HG02973 (cell line): ENCODE data around the gene SPOPL.
A peak's percentile ranks its signal among the peaks of the same experiment; 100 is the strongest.
"Not testable (repeated sequence)": the region's sequence is repeated elsewhere in the genome, so short reads cannot be mapped to it uniquely, and the experiment has no call there.

Experiments used
- ATAC-seq: cut with Tn5 transposase; IDR thresholded peaks from one replicate; pipeline ENCODE4 v1.9.1; 2021; ENCODE audit warnings: moderate library complexity; ENCODE audit not compliant: unreplicated experiment

The SPOPL gene

DNA sequence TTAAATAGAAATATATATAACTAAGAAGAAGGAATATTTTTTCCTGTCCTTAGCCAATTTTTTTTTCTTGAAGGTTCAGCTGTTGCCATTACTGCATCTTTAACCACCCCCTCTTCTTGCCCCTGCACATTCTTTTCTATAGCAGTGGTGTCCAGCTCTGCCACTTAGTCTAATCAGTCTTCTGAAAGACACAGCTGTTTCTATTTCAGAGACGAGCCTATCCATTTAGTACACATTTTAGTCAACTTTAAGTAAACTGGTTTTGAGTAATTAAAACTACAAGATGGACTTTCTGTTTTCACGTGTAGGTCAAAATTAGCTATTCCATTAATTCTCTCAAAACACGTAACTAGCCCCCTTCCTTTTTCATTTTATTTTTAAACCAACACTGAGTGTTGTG, 21.0 kb downstream of the SPOPL start:
- ATAC-seq = peak; percentile 77

DNA sequence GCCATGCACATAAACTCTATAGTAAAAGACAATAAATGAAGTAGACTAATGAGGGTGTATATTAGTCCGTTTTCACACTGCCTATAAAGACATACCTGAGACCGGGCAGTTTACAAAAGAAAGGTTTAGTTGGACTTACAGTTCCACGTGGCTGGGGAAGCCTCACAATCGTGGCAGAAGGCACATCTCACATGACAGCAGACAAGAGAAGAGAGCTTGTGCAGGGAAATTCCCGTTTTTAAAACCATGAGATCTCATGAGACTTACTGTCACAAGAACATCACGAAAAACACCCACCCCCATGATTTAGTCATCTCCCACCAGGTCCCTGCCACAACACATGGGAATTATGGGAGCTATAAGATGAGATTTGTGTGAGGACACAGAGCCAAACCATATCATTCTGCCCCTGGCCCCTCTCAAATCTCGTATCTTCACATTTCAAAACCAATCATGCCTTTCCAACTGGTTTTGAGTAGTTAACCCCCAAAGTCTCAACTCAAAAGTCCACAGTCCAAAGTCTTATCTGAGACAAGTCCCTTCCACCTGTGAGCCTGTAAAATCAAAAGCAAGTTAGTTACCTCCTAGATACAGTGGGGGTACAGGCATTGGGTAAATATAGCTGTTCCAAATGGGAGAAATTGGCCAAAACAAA, 21.6 kb downstream of the SPOPL start:
- ATAC-seq = peak; percentile 42

DNA sequence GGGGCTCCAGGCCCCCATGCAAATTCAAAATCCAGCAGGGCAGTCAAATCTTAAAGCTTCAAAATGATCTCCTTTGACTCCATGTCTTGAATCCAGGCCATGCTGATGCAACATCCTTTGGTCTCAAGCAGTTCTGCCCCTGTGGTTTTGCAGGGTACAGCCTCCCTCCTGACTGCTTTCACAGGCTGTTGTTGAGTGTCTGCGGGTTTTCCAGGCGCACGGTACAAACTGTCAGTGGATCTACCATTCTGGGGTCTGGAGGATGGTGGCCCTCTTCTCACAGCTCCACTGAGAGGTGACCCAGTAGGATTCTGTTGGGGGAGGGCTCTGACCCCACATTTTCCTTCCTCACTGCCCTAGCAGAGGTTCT, 22.1 kb downstream of the SPOPL start:
- not testable (repeated sequence) for ATAC-seq

DNA sequence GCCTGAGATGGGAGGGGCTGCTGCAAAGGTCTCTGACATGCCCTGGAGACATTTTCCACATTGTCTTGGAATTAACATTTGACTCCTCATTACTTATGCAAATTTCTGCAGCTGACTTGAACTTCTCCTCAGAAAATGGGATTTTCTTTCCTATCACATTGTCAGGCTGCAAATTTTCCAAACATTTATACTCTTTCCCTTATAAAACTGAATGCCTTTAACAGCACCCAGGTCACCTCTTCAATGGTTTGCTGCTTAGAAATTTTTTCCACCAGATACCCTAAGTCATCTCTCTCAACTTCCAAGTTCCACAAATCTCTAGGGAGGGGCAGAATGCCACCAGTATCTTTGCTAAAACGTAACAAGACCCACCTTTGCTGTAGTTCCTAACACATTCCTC, 22.8 kb downstream of the SPOPL start:
- not testable (repeated sequence) for ATAC-seq

DNA sequence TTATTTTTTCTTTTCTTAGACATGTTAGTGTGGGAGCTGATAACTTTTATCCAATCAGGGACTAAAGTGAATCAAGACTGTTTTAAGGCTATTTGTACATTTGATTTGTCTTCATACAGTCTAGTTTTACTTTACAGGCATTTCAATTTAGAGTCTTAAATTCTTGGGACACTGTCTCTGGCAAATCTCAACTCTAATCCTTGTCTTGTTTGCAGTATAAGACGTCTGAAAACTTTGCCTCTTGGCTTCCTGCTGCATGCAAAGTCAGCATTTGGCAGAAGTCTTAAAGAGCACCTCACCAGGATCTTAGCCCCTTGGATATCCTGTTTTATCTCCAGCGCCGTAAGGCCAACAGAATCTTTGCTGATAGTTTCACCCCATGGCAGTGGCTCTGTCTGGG, 30.3 kb downstream of the SPOPL start:
- ATAC-seq = no peak

DNA sequence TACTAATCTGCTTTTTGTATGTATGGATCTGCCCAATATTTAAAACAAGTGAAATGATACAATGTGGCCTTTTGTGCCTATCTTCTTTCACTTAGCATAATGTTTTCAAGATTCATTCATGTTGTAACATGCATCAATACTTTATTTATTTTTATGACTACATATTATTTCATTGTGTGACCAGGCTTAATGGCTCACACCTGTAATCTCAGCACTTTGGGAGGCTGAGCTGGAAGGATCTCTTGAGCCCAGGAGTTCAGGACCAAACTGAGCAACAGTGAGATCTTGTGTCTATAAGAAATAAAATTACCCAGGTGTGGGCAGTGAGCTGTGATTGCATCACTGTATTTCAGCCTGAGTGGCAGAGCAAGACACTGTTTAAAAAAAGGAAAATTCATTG, 33.2 kb downstream of the SPOPL start:
- no peak for ATAC-seq

DNA sequence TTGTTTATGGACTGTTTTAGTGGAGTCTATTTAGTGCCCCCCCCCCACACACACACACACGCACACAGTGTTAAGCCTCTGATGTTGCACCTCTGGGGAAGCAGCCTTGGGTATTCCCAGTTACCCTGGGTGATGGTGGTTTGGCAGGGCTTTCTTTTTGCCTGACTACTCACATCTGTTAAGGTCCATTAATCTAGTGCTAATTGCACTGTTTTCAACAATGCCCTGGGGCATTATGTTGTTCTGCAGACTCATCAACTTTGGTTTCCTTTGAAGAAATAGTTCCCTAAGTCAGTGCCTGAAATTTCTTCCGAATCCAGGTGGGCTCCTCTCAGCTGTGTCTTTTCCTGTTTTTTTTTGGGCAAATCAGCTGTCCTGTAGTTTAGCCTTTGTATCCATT, 34.7 kb downstream of the SPOPL start:
- peak; percentile 75 for ATAC-seq

DNA sequence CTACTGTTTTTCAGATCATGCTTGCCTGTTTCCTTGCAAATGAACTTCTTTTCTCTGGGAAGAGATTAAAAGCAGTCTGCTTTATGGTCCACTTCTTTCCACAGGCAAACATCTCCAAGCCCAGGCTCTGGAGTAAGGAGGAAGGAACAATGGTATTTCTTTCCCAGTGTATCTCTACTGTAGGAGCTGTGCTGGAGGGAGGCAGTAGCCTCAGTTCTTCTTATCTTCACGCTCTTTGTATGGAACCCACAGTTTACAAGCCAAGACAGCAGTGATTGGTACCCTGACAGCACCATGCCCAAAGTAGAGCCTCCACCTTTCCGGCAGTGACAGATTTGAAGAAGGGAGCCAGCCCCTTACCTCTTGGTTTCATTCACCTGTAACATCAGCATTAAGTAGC, 35.2 kb downstream of the SPOPL start:
- ATAC-seq = no peak

DNA sequence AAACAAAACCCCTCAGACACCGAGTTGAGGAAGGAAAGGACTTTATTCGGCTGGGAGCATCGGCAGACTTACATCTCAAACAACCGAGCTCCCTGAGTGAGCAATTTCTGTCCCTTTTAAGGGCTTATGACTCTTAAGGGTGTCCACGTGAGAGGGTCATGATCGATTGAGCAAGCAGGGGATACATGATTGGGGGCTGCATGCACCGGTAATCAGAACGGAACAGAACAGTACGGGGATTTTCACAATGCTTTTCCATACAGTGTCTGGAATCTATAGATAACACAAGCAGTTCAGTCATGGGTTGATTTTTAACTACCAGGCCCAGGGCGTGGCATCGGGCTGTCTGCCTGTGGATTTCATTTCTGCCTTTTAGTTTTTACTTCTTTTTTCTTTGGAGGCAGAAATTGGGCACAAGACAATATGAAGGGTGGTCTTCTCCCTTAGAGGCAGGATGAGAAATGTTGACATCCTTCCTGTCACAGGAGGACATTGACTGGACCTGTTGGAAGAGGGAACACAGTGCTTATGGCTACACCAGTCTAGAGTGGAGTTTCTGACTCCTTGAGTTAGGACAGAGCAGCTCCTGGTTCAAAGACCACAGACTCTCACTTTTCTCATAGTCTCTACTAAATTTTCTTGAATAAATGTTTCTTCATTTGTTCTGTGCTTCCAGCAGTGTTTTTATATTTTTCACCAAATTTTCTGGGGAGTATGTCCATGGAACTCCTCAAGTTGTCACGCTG, 35.8 kb downstream of the SPOPL start:
- ATAC-seq = no peak

DNA sequence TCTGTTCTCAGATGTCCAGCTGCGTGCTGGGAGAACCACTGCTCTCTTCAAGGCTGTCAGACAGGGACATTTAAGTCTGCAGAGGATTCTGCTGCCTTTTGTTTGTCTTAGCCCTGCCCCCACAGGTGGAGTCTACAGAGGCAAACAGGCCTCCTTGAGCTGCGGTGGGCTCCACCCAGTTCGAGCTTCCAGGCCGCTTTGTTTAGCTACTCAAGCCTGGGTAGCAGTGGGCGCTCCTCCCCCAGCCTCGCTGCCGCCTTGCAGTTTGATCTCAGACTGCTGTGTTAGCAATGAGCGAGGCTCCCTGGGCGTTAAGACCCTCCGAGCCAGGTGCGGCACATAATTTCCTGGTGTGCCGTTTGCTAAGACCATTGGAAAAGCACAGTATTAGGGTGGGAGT, 42.6 kb downstream of the SPOPL start:
- ATAC-seq = not testable (repeated sequence)

DNA sequence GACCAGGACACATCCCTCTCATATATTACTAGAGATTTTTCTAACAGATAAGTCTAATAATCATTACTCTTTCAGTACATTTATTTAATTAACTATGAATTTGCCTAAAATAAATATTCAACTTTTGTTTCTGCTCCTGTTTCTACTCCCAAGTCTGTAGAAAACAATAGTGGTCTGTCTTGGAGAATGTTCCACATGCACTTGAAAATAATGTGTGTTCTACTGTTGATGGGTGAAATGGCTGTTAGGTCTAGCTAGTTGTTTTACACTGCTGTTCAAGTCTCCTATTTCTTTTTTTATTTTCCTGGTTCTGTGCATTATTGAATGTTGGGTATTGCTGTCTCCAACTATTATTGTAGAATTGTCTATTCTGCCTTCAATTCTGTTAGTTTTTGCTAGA, 47.2 kb downstream of the SPOPL start:
- ATAC-seq = no peak

DNA sequence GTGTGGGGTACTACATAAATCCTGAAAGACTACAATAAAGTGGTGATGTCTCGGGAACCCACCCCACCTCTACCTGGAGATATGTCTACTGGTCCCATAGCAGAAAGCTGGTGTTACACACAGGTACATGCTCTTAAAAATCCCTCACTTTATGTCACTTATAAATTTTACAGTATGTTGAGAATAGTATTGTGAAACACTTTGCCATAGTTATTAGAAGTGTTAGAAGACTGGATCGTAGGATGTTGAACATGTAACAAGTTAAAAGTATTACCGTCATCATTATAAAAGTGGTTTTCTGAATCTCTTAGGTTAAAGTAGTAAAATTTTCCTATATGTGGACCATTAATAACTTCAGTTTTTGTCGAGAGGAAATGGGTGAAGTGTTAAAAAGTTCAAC, 48.6 kb downstream of the SPOPL start:
- no peak for ATAC-seq

DNA sequence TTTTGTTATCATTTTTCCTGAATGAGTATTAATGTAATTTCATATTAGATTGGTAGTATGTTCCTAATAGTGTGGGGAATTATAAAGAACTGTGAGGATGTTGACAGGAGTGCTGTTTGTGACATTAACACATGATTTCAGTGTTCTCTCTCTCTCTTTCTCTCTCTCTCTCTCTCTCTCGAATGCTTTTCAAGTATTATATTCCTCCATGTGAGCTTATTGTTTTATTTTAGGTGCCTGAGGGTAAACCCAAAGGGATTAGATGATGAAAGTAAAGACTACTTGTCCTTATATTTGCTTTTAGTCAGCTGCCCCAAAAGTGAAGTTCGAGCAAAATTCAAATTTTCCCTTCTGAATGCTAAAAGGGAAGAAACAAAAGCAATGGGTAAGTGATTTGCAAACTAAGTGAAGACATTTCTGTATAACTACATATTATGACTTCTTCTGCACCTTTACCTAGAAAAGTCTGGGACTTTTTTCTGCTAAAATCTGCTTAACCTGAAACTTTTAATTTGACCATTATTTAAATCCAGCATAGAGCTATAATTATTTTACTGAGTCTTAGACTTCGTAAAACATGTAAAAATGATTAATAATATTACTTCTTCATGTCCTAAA, 49.2 kb downstream of the SPOPL start:
- no peak for ATAC-seq

DNA sequence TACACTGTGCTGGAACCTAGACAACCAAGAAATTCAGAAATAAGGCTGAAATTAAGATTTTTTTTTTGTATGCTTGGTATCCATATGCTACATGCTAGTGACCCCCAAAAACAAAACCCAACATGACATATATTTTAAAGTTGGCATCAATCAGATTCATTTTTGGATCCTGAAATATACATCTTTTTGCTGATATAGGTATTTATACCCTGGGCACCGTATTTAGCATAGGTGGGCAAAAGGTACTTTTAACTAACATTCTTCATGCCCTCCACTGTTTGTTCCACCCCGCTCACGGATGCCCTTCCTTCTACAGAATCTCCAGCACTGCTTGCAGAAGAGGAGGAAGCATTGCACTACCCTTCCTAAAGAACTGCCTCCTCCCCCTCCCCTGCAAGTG, 52.6 kb downstream of the SPOPL start:
- ATAC-seq = no peak

DNA sequence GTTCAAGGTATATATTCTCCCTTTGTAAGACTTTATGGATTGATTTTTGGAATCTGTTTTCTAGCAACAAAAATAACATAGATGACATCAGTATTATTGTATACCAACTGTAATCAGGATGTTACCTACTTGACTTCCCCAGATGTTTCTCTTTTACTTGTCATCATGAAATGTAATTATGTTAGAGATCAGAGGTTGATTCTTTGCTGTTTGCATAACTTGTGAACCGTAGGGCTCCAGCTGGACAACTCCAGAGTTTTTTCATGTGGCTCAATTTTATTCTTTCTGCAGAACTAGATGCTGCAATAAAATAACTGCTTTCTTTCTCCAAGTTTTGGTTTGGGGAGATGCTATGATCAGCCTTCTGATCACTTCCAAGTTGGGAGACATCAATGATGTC, 58.1 kb downstream of the SPOPL start:
- ATAC-seq = no peak

DNA sequence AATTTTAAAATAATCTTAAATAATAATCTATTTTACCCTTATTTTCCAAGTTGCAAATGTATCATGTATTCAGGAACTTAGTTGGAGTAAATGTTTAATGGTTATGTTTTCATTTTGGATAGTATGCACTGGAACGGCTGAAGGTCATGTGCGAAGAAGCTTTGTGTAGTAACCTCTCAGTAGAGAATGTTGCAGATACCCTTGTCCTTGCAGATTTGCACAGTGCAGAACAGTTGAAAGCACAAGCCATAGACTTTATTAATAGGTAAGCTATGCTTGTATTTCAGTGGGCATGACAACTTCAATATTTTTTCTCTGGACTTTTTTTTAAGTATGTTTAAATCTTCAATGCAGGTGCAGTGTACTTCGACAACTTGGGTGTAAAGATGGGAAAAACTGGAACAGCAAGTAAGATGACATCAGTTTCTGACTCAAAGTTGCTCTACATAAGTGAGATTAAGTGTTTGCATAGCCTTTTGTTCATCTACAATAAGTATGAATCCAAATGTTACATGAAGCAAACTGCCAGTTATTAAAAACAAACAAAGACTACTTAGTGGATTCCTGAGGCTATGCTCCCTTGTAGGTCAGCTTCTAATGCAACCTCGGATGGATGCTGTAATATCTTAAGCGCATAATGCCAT, 63.1 kb downstream of the SPOPL start:
- no peak for ATAC-seq

DNA sequence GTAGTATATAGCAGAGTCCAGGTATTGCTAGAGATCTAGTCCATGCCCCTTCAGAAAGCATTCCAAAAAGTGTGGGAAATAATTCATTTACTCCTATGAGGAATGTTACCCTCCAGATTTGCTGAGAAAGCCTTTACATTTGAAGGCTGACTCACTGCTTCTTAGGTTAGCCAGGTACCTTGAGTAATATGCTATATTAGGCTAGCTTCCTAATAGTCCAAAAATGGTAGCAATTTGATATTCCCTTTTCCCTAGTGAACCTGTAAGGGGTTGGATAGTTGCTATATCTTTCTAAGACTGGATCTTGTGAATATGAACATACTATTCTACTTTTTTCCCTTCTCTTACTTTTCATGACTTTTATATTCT, 63.6 kb downstream of the SPOPL start:
- ATAC-seq = no peak

DNA sequence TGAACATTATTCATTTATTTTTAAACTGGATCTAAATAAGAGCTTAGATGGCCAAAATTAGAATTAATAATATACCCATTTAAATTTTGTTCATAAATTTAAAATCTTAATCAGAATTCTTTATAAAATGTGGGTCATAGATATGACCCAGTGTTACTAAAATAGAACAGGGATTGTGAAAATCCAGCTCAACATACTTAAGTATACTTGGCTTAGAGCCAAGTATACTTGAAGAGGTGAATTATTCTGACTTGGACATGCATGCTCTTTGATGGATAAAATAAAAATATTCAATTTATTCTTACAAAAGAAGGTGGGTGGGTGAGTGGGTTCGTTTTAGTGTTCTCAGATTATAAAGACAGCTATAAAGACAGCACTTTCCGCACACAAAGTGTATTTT, 70.7 kb downstream of the SPOPL start:
- ATAC-seq = no peak

DNA sequence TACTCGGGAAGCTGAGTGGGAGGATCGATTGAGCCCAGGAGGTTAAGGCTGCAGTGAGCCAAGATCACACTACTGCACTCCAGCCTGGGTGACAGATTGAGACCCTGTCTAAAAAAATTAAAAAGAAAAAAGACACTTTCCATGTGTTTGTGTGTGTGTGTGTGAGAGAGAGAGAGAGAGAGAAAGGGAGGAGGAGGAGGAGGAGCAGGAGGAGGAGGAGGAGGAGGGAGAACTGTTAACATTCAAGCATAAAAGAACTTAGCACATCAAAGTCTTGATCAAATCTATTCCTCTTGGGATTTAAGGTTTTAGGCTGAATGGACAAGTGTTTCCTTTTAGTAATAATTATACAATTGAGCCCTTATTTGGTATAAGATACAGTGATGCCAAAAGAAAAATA, 75.5 kb downstream of the SPOPL start:
- ATAC-seq = no peak

DNA sequence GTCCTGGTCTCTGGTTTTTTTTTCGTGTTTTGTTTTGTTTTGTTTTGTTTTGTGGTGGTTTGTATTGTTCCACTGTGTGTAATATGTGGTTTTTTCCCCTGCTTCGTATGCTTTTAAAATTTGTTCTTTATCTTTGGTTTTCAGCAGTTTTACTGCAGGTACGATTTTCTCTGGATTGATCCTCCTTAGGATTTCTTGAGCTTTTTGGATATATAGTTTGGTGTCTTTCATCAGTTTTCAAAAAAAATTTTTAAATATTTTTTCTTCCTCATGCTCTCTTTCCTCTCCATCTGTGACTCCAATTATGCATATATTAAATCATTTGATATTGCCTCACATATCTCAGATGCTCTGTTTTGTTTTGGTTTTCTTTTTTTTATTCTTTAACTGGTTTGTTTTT, 78.0 kb downstream of the SPOPL start:
- no peak for ATAC-seq

DNA sequence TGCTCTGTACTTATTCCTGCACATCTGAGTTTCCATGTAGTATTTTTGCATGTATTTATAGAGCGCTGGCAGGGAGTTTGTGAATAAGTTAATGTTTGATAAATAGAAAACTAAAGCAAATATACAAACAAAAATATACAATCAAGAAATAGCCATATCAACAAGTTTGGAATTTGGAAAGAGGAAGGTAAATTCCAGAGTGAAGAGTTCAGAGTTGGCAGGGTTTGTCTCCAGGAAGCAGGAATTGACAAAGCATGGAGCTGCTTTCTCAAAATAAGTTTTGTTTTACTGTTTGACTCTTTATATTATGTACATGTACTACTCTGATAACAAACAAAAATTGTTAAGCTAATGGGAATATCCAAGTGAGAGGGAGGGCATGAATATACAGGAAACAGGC, 80.3 kb downstream of the SPOPL start:
- ATAC-seq = no peak

DNA sequence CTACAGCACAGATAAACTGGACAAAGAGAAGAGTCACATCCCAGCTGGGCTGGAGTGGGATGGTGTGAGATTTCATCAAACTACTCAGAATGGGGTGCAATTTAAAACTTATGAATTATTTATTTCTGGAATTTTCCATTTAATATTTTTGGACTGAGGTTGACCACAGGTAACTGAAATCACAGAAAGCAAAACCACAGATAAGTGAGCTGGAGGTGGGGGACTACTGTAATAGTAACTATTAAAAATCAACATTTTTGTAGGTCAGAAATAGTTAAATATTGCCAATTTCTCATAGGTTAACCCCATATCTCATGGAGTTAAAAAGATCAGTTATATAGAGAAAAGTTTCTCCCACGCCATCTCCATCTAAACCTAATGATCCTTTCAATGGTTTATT, 88.1 kb downstream of the SPOPL start:
- no peak for ATAC-seq
